ENCODE results near the gene PDZRN3.

DNA sequence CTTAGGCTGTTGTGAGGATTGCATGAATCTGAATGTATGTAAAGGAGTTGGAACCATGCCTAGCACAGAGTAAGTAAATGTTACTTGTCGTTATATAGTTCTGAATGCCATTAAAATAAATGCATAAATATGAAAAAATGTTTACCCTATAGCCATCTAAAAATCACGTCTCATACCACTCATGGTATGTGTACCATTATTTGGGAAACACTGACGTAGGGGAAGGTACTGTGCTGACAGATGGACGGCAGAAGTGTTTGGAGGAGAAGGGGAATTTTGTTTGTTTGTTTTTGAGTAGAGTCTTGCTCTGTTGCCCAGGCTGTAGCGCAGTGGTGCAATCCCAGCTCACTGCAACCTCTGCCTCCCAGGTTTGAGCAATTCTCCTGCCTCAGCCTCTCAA lies 30.5 kb upstream of the PDZRN3 start:
- TF ChIP-seq L3MBTL2 (conservative IDR thresholded peaks at IDR 0.05) (no peak), ARNT (IDR thresholded peaks at IDR 0.05) (no peak), HDGF (IDR thresholded peaks at IDR 0.05; ENCODE audit: borderline replicate concordance) (no peak), FOXA1 (IDR thresholded peaks at IDR 0.05) (no peak)
